ENCODE data around the gene SNRK.

SNRK gene

GRCh38 chr3:43362961-43363360 is 76.6 kb downstream of the SNRK start:
- TF ChIP-seq CTCF (IDR thresholded peaks at IDR 0.05; ENCODE audit: insufficient read depth, low read length, poor library complexity, severe bottlenecking), result no peak
- no peak for TF ChIP-seq EZH2phosphoT487 (conservative IDR thresholded peaks at IDR 0.05; ENCODE audit: low read length)
- Histone ChIP-seq H3K9me2 (replicated peaks; ENCODE audit: insufficient read depth, low read length) (no peaks in the 10 kb centered on the region), H4K20me1 (ENCODE audit: low read depth, low read length) (no peaks in the 10 kb centered on the region)

DNA sequence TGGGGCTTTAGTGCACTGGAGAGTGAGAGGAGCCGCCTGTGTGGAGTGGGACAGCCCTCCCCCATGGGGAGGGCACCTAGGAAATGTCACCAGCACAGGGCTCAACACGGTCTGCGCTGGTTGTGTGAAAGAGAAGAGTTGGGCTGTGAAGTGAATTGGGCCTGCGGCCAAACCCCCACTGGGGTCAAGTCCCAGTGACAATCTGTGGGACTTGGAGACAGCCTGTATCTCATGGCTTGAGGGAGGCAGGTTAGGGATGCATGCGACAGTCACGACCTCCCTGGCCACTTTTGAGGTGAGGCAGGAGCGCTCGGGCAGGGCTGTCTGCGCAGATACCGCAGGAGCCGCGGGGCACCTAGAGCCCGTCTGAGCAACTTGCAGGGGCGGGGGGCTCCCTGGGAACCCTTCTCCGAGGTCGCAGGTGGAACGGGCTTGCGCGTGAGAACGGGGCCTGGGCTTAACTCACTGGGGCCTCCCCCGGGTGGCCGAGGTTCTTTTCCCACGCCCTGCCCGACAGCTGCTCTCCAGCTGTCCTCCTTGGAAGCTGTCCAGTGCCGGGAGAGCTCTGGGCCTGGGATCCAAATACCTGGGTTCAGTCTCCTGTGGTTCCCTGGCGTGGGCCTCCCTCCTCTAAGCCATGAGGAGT is 77.4 kb downstream of the SNRK start:
- H2AFZ ChIP-seq (ENCODE audit: low read depth, low read length, severe bottlenecking), result no peak overlapping the region
- H3K27me3 ChIP-seq (ENCODE audit: low read length), result no peaks in the 10 kb centered on the region
- H4K20me1 ChIP-seq (ENCODE audit: low read depth, low read length), result no peaks in the 10 kb centered on the region
- H3K4me2 ChIP-seq (ENCODE audit: low read depth, low read length, poor library complexity, severe bottlenecking), result no peak overlapping the region
- H3F3A ChIP-seq (ENCODE audit: insufficient read depth), result no peaks in the 10 kb centered on the region
- TF ChIP-seq CTCF (IDR thresholded peaks at IDR 0.05; ENCODE audit: insufficient read depth, low read length, poor library complexity, severe bottlenecking), result no peak
- H3K27ac ChIP-seq (ENCODE audit: low read depth, low read length), result no peak overlapping the region
- no peak overlapping the region for H3K4me3 ChIP-seq (ENCODE audit: insufficient read depth, low read length, poor library complexity, severe bottlenecking)
- H3K36me3 ChIP-seq (ENCODE audit: low read length), result no peaks in the 10 kb centered on the region
- H3K9me3 ChIP-seq (ENCODE audit: insufficient read depth, low read length), result no peaks in the 10 kb centered on the region
- H3K79me2 ChIP-seq (ENCODE audit: insufficient read depth, low read length), result no peaks in the 10 kb centered on the region
- H3K9me2 ChIP-seq (replicated peaks; ENCODE audit: insufficient read depth, low read length), result no peaks in the 10 kb centered on the region
- H3K9ac ChIP-seq (ENCODE audit: low read length), result no peak overlapping the region

More at GRCh38 chr3:43362961-43363360, 76.6 kb downstream of the SNRK start:
- Histone ChIP-seq H3F3A (ENCODE audit: insufficient read depth) (no peaks in the 10 kb centered on the region), H3K9ac (ENCODE audit: low read length) (no peak overlapping the region), H3K4me2 (ENCODE audit: low read depth, low read length, poor library complexity, severe bottlenecking) (no peak overlapping the region), H3K36me3 (ENCODE audit: low read length) (no peaks in the 10 kb centered on the region), H3K9me3 (ENCODE audit: insufficient read depth, low read length) (no peaks in the 10 kb centered on the region), H3K4me3 (ENCODE audit: insufficient read depth, low read length, poor library complexity, severe bottlenecking) (no peak overlapping the region), H2AFZ (ENCODE audit: low read depth, low read length, severe bottlenecking) (no peak overlapping the region), H3K79me2 (ENCODE audit: insufficient read depth, low read length) (no peaks in the 10 kb centered on the region), H3K27ac (ENCODE audit: low read depth, low read length) (no peak overlapping the region), H3K27me3 (ENCODE audit: low read length) (no peaks in the 10 kb centered on the region)

DNA sequence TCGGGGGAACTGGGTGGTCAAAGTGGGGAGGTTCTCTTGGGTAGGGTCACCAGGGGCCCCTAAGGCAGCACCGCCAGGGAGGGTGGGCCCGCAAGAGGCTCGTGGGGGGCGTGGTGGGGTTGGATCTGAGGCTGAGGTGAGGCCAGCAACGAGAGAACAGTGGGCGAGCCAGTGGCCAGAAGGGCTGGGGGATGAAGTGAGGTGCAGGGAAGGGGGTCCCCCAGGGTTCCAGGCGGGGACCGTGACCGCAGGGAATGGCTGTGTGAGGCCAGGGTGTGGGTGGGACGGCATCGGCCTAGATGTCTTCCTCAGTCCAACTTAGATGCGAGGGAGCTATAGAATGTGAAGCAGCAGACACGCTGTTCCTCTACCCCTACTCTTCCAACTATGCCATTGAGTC is 78.2 kb downstream of the SNRK start:
- H3K27ac ChIP-seq (ENCODE audit: low read depth, low read length), result no peak overlapping the region
- H3K9me3 ChIP-seq (ENCODE audit: insufficient read depth, low read length), result no peaks in the 10 kb centered on the region
- H3K36me3 ChIP-seq (ENCODE audit: low read length), result no peaks in the 10 kb centered on the region
- H3F3A ChIP-seq (ENCODE audit: insufficient read depth), result no peaks in the 10 kb centered on the region
- no peaks in the 10 kb centered on the region for H4K20me1 ChIP-seq (ENCODE audit: low read depth, low read length)
- no peaks in the 10 kb centered on the region for H3K27me3 ChIP-seq (ENCODE audit: low read length)
- TF ChIP-seq CTCF (IDR thresholded peaks at IDR 0.05; ENCODE audit: insufficient read depth, low read length, poor library complexity, severe bottlenecking) (no peak), EZH2phosphoT487 (conservative IDR thresholded peaks at IDR 0.05; ENCODE audit: low read length) (no peak)
- H3K9me2 ChIP-seq (replicated peaks; ENCODE audit: insufficient read depth, low read length), result no peaks in the 10 kb centered on the region
- no peaks in the 10 kb centered on the region for H3K79me2 ChIP-seq (ENCODE audit: insufficient read depth, low read length)
- no peak overlapping the region for H2AFZ ChIP-seq (ENCODE audit: low read depth, low read length, severe bottlenecking)
- H3K4me3 ChIP-seq (ENCODE audit: insufficient read depth, low read length, poor library complexity, severe bottlenecking), result no peak overlapping the region
- no peak overlapping the region for H3K9ac ChIP-seq (ENCODE audit: low read length)
- H3K4me2 ChIP-seq (ENCODE audit: low read depth, low read length, poor library complexity, severe bottlenecking), result no peak overlapping the region
